GM20431 (cell line): ENCODE measurements around the gene URAD.
"Not testable (repeated sequence)": the region's sequence is repeated elsewhere in the genome, so short reads cannot be mapped to it uniquely, and the experiment has no call there.

ENCODE experiments used
- in situ Hi-C: fragments of 300-500 bp; cut with MseI, MboI; formaldehyde crosslinking; loops from one replicate; pipeline ENCODE4 v1.15.0; 2020; ENCODE audit warnings: low sequenced_read_pairs; ENCODE audit not compliant: unreplicated experiment

Gene URAD, protein sequence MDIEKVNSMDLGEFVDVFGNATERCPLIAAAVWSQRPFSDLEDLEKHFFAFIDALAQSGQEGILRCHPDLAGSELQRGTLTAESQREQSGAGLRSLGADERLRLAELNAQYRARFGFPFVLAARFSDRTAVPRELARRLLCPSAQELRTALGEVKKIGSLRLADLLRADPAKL

DNA sequence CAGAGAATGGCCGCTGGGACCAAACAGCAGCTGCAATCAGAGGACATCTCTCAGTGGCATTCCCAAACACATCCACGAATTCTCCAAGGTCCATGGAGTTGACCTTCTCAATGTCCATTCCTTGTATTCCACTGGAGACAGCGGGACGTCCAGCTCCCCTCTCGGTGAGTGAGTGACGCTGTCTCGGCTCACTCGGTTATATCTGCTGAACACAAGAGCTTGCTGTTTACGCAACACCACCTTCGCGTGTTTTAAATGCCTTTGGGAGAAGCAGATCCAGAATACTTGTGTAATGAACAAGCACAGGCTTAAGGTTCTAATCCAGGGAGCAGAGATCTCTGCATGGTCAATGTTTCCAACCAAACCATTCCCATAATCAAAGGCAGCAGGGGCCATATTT, at the start of gene URAD:
TSS of gene URAD (minus strand) at position 174 of the 400 bp plus-strand sequence. CDS start at position 118, 56 bp downstream.
- in situ Hi-C loops = loop anchor here (10.0 to 25.0 kb wide), 2 partner anchors 614 to 1026 kb away; no protein-coding TSS in a partner anchor

DNA sequence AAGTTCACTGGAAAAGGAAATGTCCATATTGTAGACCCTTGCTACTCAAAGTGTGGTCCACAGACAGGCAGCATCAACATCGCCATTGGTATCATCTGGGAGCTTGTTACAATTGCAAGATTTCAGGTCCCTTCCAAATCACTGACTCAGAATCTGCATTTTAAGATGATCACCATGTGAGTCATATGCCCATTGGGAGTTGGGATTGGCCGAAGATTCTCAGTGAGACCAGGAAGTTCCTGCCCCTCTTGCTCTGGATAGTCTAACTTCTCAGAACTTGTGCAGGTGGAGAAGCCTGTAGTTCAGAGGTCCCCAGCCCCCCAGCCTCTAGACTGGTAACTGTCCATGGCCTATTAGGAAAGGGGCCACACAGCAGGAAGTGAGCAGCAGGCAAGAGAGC, 48.9 kb upstream of the URAD start:
- in situ Hi-C loops = no loop called here

DNA sequence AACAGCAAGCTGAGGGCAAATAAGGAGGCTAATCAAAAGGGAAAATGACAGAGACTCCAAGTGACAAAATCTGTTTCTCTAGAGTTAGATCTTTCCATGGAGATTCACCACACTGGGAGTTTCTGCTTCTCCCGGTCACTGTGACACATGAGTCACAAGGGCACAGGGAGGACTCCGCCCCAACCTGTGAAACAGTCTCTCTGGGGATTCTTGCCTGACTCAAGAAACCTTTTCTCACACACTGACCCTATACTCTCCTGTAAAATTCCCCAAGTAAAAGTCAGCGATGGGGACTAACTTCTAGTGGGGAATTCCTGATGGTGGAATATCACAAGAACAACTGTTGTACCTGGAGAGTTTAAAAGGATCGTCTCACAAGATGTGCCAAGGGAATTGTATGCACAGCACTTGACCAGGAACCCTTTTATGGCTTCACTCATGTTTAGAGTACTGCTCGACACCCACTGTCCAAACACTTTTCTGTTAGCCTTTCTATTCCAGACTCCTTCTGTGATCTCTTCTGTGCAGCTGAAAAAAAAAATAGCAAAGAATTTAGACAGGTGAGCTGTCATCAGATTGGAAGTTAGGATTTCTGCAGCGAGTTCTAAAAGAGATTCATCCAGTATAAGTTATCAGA, 46.8 kb upstream of the URAD start:
- in situ Hi-C loops = no loop called here

DNA sequence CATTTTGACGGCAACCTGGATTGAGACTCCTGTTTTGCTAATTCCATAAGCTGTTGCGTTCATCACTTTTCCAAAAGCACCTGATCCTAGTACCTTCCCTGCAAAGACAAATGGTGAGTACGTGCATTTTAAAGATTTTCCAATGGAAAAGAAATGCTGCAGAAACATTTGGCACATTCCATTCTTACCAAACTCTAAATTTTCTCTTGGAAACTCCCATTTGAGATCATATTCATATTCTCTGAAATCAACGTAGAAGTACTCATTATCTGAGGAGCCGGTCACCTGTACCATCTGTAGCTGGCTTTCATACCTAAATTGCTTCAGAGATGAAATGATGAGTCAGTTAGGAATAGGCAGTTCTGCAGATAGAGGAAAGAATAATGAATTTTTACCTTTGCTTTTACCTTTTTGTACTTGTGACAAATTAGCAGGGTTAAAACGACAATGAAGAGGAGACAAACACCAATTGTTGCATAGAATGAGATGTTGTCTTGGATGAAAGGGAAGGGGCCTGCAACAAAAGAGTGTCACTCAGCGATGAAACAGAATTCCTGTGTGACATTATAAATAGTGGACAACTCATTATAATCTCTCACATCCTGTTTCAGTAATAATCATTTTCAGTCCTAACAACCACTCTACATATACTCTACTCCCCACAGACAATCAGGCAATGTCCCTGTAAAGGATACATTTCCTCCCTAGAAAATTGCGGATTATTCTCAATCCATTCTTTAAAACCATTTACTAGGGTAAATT, 45.6 kb upstream of the URAD start:
- in situ Hi-C loops = no loop called here

DNA sequence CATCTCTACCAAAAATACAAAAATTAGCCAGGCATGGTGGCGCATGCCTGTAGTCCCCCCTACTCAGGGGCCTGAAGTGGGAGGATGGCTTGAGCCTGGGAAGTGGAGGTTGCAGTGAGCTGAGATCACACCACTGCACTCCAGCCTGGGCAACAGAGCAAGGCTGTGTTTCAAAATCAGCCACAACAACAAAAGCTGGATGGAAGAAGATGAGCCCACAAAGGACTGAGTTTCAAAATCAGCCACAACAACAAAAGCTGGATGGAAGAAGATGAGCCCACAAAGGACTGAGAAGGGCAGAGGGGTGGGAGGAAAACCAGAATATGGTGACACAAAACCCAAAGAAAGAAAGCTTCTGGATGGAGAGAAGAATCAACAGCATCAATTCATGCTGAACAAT, 43.9 kb upstream of the URAD start:
- in situ Hi-C loops = not testable (repeated sequence)

DNA sequence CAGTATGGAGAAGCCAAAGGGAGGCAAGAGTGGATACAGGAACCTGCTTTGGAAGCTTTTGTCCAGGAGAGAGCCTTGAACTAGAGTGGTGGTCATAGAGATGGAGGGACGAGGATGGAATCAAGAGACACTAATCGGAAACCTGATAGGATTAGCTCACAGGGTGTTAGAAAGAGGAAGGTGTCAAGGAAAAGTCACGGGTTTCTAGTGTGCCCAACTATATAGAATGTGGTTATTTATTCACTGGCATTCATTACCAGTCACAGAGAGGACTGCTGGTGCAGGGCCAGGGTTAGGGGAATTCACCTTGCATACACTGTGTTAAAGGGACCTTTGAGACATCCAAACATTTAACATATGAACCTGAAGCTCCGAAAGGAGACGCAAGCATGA, 43.4 kb upstream of the URAD start:
- in situ Hi-C loops = no loop called here

DNA sequence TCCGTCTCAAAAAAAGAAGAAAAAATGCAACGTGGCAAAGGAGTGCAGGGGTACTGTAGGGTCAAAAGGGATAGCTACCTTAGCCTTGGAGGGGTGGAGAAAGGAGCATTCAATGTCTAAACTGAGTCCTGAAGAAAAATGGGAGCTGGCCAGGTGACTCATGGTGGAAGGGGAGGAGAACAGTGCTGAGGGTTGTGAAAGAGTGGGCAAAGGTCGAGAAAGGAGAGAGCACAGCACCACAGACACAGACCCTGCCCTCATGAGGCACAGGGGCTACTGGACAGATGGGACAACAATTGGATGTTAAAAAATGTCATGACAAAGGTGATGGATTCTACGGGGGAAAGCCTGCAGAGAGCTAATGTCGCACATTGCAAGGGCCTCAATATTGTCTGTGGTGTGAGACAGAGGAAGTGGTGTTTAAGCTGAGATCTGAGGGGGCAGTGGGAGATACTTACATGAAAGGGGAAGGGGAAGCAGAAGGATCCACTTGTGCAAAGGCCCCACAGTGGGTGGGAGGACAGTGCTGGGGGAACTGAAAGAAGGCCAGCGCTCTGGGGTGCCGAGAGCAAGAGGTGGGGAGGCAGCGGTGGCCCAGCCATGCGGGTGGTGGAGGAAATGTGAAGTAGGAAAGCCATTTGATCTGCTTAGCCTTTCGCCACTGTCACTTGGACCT, 42.9 kb upstream of the URAD start:
- in situ Hi-C loops = no loop called here

DNA sequence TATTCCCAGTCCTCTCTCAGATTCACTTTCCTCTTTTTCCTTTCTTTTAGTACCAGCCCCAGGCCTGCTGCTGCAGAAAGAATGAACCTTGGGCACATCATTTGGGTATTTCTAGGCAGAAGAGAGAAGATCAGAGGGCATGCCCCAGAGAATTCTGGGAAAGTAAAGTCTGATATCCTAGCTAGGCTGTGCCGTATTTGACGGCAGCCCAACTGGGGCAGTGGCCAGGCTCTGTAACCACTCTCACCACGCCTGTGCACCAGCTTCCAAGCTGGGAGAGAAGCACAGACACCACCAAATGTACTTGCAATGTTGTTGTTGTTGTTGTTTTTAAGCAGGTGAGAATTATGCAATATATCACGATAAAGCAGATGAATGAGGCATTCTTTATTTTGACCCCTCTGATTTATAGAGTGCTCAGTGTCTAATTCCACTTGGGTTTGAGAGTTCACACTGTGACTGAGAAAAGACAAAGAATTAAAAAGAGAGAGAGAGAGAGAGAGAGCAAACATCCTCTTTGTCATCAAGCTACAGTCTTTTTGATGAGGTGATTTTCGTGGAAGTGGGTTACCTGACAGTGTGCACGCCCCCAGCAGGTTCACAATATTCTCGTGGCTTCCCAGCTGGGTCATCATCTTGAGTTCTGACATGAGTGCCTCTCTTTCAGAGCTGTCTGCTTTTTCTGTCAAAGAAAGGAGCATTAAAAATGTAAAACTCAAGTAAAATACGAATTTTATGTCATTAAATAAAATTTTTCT, 39.3 kb upstream of the URAD start:
- in situ Hi-C loops = no loop called here

DNA sequence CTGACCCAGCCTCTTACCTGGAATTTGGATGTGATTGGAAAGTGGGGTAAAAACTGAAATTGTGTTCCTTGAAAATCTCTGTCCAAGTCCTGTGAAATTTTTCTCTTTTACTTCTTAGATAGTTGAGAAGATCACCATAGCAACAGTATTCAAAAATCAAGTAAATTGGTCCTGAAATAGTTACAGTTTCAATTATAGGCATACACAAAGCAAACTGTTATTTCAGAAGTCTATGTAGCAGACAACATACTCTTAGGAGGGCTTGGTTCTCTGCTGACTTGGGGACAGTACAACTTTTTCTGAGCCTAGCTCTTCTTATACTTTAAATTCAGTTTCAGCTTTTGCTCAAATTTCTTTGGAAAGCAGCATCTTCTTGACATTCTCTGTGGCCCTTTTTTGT, 38.6 kb upstream of the URAD start:
- in situ Hi-C loops = no loop called here

DNA sequence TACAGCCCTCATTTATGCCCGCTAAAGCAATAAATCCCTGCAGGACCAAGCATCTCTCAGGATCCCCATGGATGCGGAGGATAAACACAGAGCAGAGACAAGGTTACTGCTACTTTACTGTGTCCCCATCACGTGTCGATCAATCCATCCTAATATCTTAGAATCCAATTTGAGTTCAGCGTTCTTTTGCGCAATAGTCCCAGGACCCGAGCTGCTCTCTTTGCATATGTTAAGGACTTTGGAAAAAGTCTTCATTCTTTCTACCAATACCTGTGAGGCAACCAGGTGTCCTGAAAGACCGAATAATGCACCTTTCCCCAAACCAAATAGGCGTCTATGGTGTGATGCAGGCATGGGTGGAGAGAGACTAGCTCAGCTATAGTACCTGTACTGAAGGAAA, 38.0 kb upstream of the URAD start:
- in situ Hi-C loops = no loop called here

DNA sequence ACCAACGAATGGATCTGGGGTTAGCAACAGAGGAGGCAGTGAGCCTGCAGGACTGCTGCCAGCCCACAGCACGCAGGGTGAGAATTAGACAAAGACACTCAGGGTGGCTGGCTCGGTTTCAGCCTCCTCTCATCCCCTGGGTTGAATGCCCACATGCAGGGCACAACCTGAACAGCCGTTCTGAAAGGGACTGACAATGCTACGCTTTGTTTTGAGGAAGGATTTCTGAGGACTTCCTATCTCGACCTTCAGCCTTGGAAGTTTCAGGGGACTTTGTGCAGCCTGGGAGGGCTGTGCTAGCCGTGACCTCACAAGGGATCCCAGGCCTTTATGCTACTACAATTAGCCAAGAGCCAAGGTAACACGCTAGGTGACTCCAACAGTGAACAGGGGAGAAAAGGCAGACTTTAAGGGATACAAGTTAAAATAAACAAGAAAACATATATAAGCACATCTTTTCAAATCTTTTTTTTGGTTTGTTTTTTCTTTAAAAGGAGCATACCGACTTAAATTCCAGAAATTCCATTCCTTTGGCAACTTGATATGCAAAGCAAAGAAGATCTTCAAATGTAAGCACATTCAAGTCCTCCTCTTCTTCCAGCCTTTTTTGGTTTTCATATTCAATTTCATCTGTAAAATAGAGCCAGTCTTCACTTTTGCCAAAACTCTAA, 34.5 kb upstream of the URAD start:
- in situ Hi-C loops = no loop called here

DNA sequence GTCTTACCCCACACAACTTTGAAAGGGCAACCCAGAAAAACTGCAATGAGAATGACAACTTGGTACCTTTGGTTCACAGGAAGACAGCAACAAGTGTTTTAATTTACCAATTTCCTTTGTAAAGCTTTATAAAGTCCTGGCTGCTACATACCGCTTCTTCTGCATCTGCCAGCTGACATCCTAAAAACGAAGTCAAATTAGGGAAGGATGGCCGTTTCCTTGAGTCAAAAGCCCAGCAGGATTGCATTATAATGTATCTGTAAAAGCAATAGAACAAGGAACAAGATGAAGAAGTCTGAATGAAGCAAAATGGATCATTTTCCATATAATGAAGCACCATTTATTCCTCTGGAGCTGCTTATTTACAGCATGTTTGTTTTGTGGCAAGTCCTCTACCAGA, 25.8 kb upstream of the URAD start:
- in situ Hi-C loops = no loop called here

DNA sequence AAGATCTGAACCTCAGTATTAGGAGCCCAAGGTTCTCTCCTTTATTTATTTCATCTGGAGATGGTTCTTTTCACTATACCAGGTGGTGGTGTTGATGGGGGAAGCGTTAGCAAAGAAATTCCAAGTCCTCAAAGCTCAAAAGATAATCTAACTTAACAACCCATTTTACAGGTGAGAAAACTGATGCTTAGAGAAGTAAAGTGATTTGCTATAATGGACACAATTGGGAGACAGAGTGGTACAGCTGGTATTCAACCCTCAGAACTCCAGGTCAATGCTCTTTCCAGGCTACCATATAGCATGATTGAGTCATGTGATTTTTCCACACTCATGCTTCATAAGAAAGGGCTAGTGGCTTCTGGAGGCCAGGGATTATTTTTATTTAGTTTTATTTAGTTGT, 25.0 kb upstream of the URAD start:
- in situ Hi-C loops = no loop called here

DNA sequence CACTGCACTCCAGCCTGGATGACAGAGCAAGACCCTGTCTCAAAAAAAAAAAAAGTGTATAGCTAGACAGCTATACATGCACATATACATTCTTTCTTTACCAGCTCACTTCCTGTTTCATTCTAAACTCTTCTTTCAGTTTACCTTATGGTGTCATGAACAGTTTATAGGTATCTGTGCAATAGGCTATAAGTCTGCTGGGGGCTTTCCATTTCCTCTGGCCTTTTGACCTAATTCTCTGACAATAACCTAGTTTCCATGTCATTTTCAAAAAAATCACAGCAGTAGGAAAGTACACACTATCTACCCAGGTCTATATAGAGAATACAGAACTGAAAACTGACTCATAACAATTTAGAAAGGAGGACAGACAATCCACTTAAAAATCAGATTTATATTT, 24.4 kb upstream of the URAD start:
- in situ Hi-C loops = no loop called here

DNA sequence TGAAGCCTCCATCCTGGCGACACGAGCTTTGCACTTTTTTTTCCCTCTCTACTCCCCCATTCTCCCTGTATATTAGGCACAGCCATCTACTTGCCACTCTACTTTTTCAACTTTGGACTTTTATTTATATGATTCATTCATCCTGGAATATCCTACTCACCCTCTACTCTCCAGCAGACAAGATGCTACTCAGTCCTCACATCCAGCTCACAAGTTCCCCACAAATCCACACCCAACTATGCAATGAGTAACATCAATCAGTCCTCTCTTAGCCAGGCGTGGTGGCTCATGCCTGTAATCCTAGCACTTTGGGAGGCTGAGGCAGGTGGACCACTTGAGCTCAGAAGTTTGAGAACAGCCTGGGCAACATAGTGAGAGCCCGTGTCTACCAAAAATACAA, 23.9 kb upstream of the URAD start:
- in situ Hi-C loops = no loop called here

DNA sequence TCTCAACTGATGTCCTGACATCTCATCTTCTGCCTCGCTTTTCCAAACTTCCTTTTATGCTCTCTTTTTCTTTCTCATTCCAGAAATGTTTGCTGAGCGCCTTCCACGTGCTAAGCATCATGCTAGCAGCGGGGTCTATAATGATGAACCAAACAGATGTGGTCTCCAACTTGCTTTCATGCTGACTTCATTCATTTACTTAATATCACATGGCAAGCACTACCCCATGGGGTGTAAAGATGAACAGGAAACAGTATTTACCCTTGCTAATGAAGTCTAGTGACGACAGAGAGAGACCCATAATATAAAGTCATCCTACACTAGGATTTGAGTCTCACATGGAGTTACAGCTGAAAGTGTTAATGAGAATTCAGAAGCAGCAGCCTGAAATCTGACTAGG, 21.6 kb upstream of the URAD start:
- in situ Hi-C loops = no loop called here

DNA sequence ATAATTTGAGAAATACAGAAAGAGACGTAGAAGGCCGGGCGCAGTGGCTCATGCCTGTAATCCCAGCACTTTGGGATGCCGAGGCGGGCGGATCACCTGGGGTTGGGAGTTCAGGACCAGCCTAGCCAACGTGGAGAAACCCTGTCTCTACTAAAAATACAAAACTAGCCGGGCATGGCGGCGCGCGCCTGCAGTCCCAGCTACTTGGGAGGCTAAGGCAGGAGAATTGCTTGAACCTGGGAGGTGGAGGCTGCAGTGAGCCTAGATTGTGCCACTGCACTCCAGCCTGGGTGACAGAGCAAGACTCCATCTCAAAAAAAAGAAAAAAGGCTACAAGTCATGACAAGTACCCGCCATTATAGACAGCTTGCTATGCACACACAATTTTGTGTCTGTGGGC, 16.5 kb upstream of the URAD start:
- in situ Hi-C loops = not testable (repeated sequence)

DNA sequence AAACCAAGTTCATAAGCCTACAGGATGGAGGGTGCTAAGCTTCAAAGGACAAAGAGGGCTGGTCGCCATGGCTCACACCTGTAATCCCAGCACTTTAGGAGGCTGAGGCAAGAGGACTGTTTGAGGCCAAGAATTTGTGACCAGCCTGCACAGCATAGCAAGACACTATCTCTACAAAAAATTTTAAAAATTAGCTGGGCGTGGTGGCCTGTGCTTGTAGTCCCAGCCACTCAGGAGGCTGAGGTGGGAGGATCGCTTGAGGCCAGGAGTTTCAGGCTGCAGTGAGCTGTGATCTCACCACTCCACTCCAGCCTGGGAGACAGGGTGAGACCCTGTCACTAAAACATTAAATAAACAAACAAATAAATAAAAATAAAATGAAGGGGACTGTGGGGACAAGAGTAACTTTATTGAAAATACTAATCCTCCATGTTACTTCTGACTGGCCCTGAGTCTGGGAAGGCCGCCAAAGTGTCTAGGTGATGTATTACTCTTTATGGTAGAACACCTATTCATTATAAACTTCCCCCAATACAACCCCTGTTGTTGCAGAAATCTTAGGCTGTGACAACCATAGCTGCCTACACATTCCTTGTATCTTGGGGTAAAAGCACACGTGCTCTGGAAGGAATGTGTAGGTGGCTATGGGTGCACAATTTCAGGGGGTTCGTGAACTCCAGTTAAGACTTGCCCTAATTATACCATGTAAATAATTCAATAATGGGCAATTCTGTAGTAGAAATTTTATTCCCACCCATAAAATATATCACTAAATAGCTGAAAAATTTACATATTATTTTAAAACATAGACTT, 14.6 kb upstream of the URAD start:
- in situ Hi-C loops = no loop called here
